H1 (cell line): ENCODE results near the gene CCDC30. TPM values are rescaled to one million over a fixed set of nuclear protein-coding genes. Genes with fewer than 3 reads are reported as not detected.

Source experiments
- CTCF ChIA-PET: fragments of 300-600 bp; sonication (Branson Sonifier 250); formaldehyde crosslinking; loops from one replicate; lab custom pipeline; 2021; ENCODE audit not compliant: partially characterized antibody; lab: Charles Lee
- POLR2A ChIA-PET: fragments of 300-600 bp; sonication (Branson Sonifier 250); formaldehyde crosslinking; loops from one replicate; lab custom pipeline; 2021; ENCODE audit warnings: inconsistent platforms; ENCODE audit not compliant: partially characterized antibody; lab: Charles Lee
- DNase-seq, 2 experiments: peaks; one replicate each; pipeline versions ENCODE4 v3.0.0 to v3.0.0-alpha.2; 2010 to 2022; ENCODE audit warnings: low spot score in 2 of 2, low read depth in 1 of 2, mixed read lengths in 1 of 2
- FAIRE-seq: peaks from 2 replicates; lab custom pipeline; 2011; peaks lifted over from hg19 to GRCh38; lab: Jason Lieb, UNC
- H2AFZ ChIP-seq: 2 replicates; pipeline ENCODE4 v1.8.1; 2012; ENCODE audit warnings: low read length, inconsistent platforms
- H2AK5ac ChIP-seq: 2 replicates; pipeline ENCODE4 v1.6.1; 2013; ENCODE audit warnings: low read depth, low read length
- H2BK120ac ChIP-seq: replicated peaks from 2 replicates; pipeline ENCODE3; 2013; ENCODE audit warnings: low read depth, low read length, inconsistent platforms
- H2BK12ac ChIP-seq: 2 replicates; pipeline ENCODE4 v1.6.1; 2013; ENCODE audit warnings: low read depth, low read length
- H2BK15ac ChIP-seq: 2 replicates; pipeline ENCODE4 v1.6.1; 2013; ENCODE audit warnings: low read length
- H2BK20ac ChIP-seq: 2 replicates; pipeline ENCODE4 v1.6.1; 2013; ENCODE audit warnings: low read length
- H2BK5ac ChIP-seq: 2 replicates; pipeline ENCODE4 v1.6.1; 2013; ENCODE audit warnings: low read depth, low read length
- H3K14ac ChIP-seq: 2 replicates; pipeline ENCODE4 v1.6.1; 2013; ENCODE audit warnings: inconsistent platforms; ENCODE audit not compliant: insufficient read length
- H3K18ac ChIP-seq: 2 replicates; pipeline ENCODE4 v1.6.1; 2013; ENCODE audit warnings: low read length; ENCODE audit errors: extremely low read depth
- H3K23ac ChIP-seq: 2 replicates; pipeline ENCODE4 v1.6.1; 2013; ENCODE audit warnings: inconsistent platforms; ENCODE audit not compliant: insufficient read length
- H3K23me2 ChIP-seq: 2 replicates; pipeline ENCODE4 v1.6.1; 2013; ENCODE audit warnings: low read depth, low read length
- H3K27ac ChIP-seq: 2 replicates; pipeline ENCODE4 v1.6.1; 2011; ENCODE audit warnings: low read depth, low read length, inconsistent platforms
- H3K27me3 ChIP-seq, 4 experiments: replicated peaks in 1 of 4; 1 replicate in 1 of 4; 2 replicates in 3 of 4; pipeline versions ENCODE4 v1.6.1 to v1.8.1; 2011 to 2013; ENCODE audit warnings: low read length in 3 of 4, mild to moderate bottlenecking in 3 of 4, inconsistent platforms in 2 of 4, mixed read lengths in 2 of 4, moderate library complexity in 1 of 4; ENCODE audit not compliant: control insufficient read depth in 3 of 4, insufficient read depth in 3 of 4; ENCODE audit errors: extremely low read depth in 1 of 4
- H3K36me3 ChIP-seq, 4 experiments: 2 replicates each; pipeline versions ENCODE4 v1.6.1 to v1.8.1; 2011 to 2013; ENCODE audit warnings: mild to moderate bottlenecking in 4 of 4, low read length in 3 of 4, moderate library complexity in 2 of 4, control low read depth in 1 of 4, inconsistent platforms in 1 of 4; ENCODE audit not compliant: insufficient read depth in 4 of 4, control insufficient read depth in 2 of 4
- H3K4ac ChIP-seq: replicated peaks from 2 replicates; pipeline ENCODE3; 2013; ENCODE audit warnings: low read length, low read depth, mixed read lengths, inconsistent platforms; ENCODE audit not compliant: insufficient read length
- H3K4me1 ChIP-seq, 4 experiments: replicated peaks in 1 of 4; 1 replicate in 1 of 4; 2 replicates in 3 of 4; pipeline versions ENCODE4 v1.6.1 to v1.8.1; 2011 to 2013; ENCODE audit warnings: low read length in 3 of 4, inconsistent platforms in 2 of 4, mixed read lengths in 1 of 4; ENCODE audit not compliant: insufficient read depth in 4 of 4, control insufficient read depth in 3 of 4
- H3K4me2 ChIP-seq, 2 experiments: 2 replicates each; pipeline versions ENCODE4 v1.6.1 to v1.8.1; 2011 to 2013; ENCODE audit warnings: low read depth in 2 of 2, low read length in 2 of 2, control low read depth in 1 of 2, inconsistent platforms in 1 of 2, mild to moderate bottlenecking in 1 of 2; ENCODE audit not compliant: insufficient read depth in 1 of 2
- H3K4me3 ChIP-seq, 4 experiments: fragments of 200-600, 300-600 bp in 1 of 4; sonication (generic), shearing (Covaris generic), sonication (Bioruptor Twin) in 1 of 4; 2 replicates each; pipeline versions ENCODE4 v1.5.1 to v1.8.1; 2011 to 2016; ENCODE audit warnings: low read length in 4 of 4, low read depth in 3 of 4, control low read depth in 2 of 4, inconsistent platforms in 2 of 4, mild to moderate bottlenecking in 2 of 4, mixed read lengths in 1 of 4, moderate library complexity in 1 of 4; ENCODE audit not compliant: insufficient read depth in 2 of 4; ENCODE audit errors: extremely low read depth in 1 of 4
- H3K56ac ChIP-seq: replicated peaks from 2 replicates; pipeline ENCODE3; 2013; ENCODE audit warnings: low read depth, mild to moderate bottlenecking, mixed read lengths, low read length, inconsistent platforms; ENCODE audit not compliant: insufficient read length
- H3K79me1 ChIP-seq: 2 replicates; pipeline ENCODE4 v1.6.1; 2013; ENCODE audit warnings: low read depth, low read length, control low read depth
- H3K79me2 ChIP-seq, 2 experiments: 2 replicates each; pipeline versions ENCODE4 v1.6.1 to v1.8.1; 2012 to 2013; ENCODE audit warnings: low read length in 2 of 2, mild to moderate bottlenecking in 2 of 2, inconsistent platforms in 1 of 2; ENCODE audit not compliant: insufficient read depth in 2 of 2, control insufficient read depth in 1 of 2
- H3K9ac ChIP-seq, 4 experiments: replicated peaks in 1 of 4; 1 replicate in 1 of 4; 2 replicates in 3 of 4; pipeline versions ENCODE4 v1.6.1 to v1.8.1; 2011 to 2013; ENCODE audit warnings: low read depth in 3 of 4, low read length in 3 of 4, control low read depth in 2 of 4, mild to moderate bottlenecking in 2 of 4, moderate library complexity in 2 of 4, inconsistent platforms in 1 of 4; ENCODE audit errors: extremely low read depth in 1 of 4
- H3K9me3 ChIP-seq, 2 experiments: 2 replicates each; pipeline versions ENCODE4 v1.6.1 to v1.8.1; 2012 to 2013; ENCODE audit warnings: mild to moderate bottlenecking in 2 of 2, moderate library complexity in 2 of 2, control low read depth in 1 of 2, inconsistent platforms in 1 of 2, low read depth in 1 of 2, low read length in 1 of 2, mixed read lengths in 1 of 2; ENCODE audit not compliant: insufficient read depth in 2 of 2
- H4K20me1 ChIP-seq, 2 experiments: replicated peaks in 1 of 2; 2 replicates each; pipeline versions ENCODE3 to v1.8.1; 2011 to 2013; ENCODE audit warnings: inconsistent platforms in 2 of 2, low read length in 2 of 2, mild to moderate bottlenecking in 1 of 2; ENCODE audit not compliant: insufficient read depth in 2 of 2, control insufficient read depth in 1 of 2
- H4K5ac ChIP-seq: 2 replicates; pipeline ENCODE4 v1.6.1; 2013; ENCODE audit warnings: low read length, low read depth, mixed read lengths, inconsistent platforms; ENCODE audit not compliant: insufficient read length
- H4K8ac ChIP-seq: 2 replicates; pipeline ENCODE4 v1.8.0; 2013; ENCODE audit warnings: mild to moderate bottlenecking, moderate library complexity, low read length, inconsistent platforms; ENCODE audit not compliant: insufficient read depth; ENCODE audit errors: extremely low read depth
- H4K91ac ChIP-seq: replicated peaks from 2 replicates; pipeline ENCODE3; 2013; ENCODE audit warnings: low read length, mixed read lengths, inconsistent platforms; ENCODE audit not compliant: insufficient read length
- CEBPB ChIP-seq: IDR thresholded peaks from 2 replicates; pipeline ENCODE4 v1.6.1; 2012; ENCODE audit warnings: low read depth, low read length
- EGR1 ChIP-seq: IDR thresholded peaks from 2 replicates; pipeline ENCODE4 v1.6.1; 2011; ENCODE audit warnings: low read depth, low read length, borderline replicate concordance
- EP300 ChIP-seq, 2 experiments: IDR thresholded peaks; 1 replicate in 1 of 2; 2 replicates in 1 of 2; pipeline ENCODE4 v1.6.1; 2011 to 2012; ENCODE audit warnings: low read depth in 2 of 2, low read length in 2 of 2, mild to moderate bottlenecking in 2 of 2, borderline replicate concordance in 1 of 2, inconsistent platforms in 1 of 2, moderate library complexity in 1 of 2
- GABPA ChIP-seq: IDR thresholded peaks from 2 replicates; pipeline ENCODE4 v1.6.1; 2011; ENCODE audit warnings: mild to moderate bottlenecking, low read length, moderate library complexity, borderline replicate concordance; ENCODE audit not compliant: insufficient read depth
- JUND ChIP-seq: IDR thresholded peaks from 2 replicates; pipeline ENCODE4 v1.6.1; 2011; ENCODE audit warnings: mild to moderate bottlenecking, improper control_type of control experiment, low read length
- POLR2AphosphoS5 ChIP-seq: IDR thresholded peaks from 2 replicates; pipeline ENCODE4 v1.6.1; 2011; ENCODE audit warnings: low read depth, low read length
- SAP30 ChIP-seq: fragments of 300-600 bp; sonication (generic); IDR thresholded peaks from 2 replicates; pipeline ENCODE4 v1.7.1; 2012; ENCODE audit warnings: low read length, moderate library complexity, mild to moderate bottlenecking, inconsistent platforms; ENCODE audit not compliant: insufficient read depth, insufficient replicate concordance
- SIN3A ChIP-seq, 2 experiments: IDR thresholded peaks in 1 of 2; conservative IDR thresholded peaks in 1 of 2; 2 replicates each; pipeline ENCODE4 v1.6.1; 2011 to 2012; ENCODE audit warnings: low read length in 2 of 2, improper control_type of control experiment in 1 of 2, low read depth in 1 of 2, mild to moderate bottlenecking in 1 of 2
- SP4 ChIP-seq: IDR thresholded peaks from 2 replicates; pipeline ENCODE4 v1.6.1; 2012; ENCODE audit warnings: low read length, inconsistent platforms
- TCF12 ChIP-seq: IDR thresholded peaks from 2 replicates; pipeline ENCODE4 v1.6.1; 2011; ENCODE audit warnings: low read depth, mild to moderate bottlenecking, low read length
- WGBS, 2 experiments: shearing (Covaris generic) in 1 of 2; methylation state at CpG; one replicate each; pipeline versions ENCODE4 v1.1.6 to v1.1.7; 2013 to 2015; ENCODE audit warnings: low lambda C conversion rate in 2 of 2, mixed read lengths in 2 of 2, inconsistent platforms in 1 of 2, low coverage in 1 of 2, missing lambda C conversion rate in 1 of 2; ENCODE audit not compliant: insufficient replicate concordance in 2 of 2, insufficient coverage in 1 of 2, insufficient read length in 1 of 2; ENCODE audit errors: extremely low coverage in 1 of 2, missing lambda C conversion rate in 1 of 2; 5-methylcytosine and 5-hydroxymethylcytosine counted together
- polyA plus RNA-seq, 7 experiments: library from polyadenylated mRNA; depleted of rRNA in 3 of 7; stranded (reverse) in 5 of 7; unstranded in 2 of 7; fragments of >200 nt in 5 of 7; fragments of 200-250 nt in 2 of 7; gene quantifications; 1 replicate in 5 of 7; 2 replicates in 1 of 7; 4 replicates in 1 of 7; pipeline versions ENCODE4 v1.2.1 to v1.2.3, GENCODE V29; 2011 to 2013; ENCODE audit warnings: missing spikeins in 2 of 7, mixed read lengths in 2 of 7
- total RNA-seq: library from RNA; stranded (reverse); fragmentation: NEBNext Ultra II Directional; extraction: Animal tissue kit (Norgen Biotek cat#: 25700); gene quantifications from 2 replicates; pipeline ENCODE4 v1.2.1, GENCODE V29; 2021

CCDC30 gene
- total and polyA plus RNA-seq, 2 of the 8 experiments (the other 6 are each of a cell fraction or from before 2014, with no cell fraction given): 0.60 to 1.8 TPM

GRCh38 chr1:42690477-42691156 is 227.5 kb downstream of the CCDC30 start:
- H3K36me3 ChIP-seq: peaks cover 2 to 50% (median 15%) of the 10 kb centered on the region in 4 experiments; a peak in 5 of 8 replicates
- peak overlapping the region in 1 of 2 experiments; percentile 33; a peak in 1 of 4 replicates for H3K4me2 ChIP-seq
- POLR2A ChIA-PET: interaction anchor here (0.5 to 4.2 kb wide), 12 partner anchors 9 to 83 kb away, joined by 3 to 94 read pairs (median 3); partner anchors contain the start of genes C1orf50, P3H1 and YBX1
- H3K4me3 ChIP-seq: no peak overlapping the region
- no peaks in the 10 kb centered on the region for H3K9me3 ChIP-seq
- no peak overlapping the region for H3K18ac ChIP-seq
- H3K9ac ChIP-seq: no peak overlapping the region
- H3K79me2 ChIP-seq: peaks cover 81 to 100% of the 10 kb centered on the region in 2 experiments
- no peak overlapping the region for H4K91ac ChIP-seq
- H4K8ac ChIP-seq: no peak overlapping the region
- H2BK15ac ChIP-seq: no peak overlapping the region
- DNase-seq (no peak), FAIRE-seq (no peak)
- no peaks in the 10 kb centered on the region; the same call in none of the 2 replicates for H3K79me1 ChIP-seq
- H2BK20ac ChIP-seq: no peak overlapping the region
- no peak overlapping the region for H2BK12ac ChIP-seq
- H3K23ac ChIP-seq: no peak overlapping the region
- WGBS, 2 experiments: 88% methylated on average over 1 of the region's 1 CpG; no CpG with 5 or more reads in 1 of the 2 experiments
- H2AK5ac ChIP-seq: no peak overlapping the region
- H2BK120ac ChIP-seq: no peak overlapping the region
- no peak overlapping the region for H3K27ac ChIP-seq
- no peak for TF ChIP-seq SP4
- TF ChIP-seq CEBPB: no peak
- TF ChIP-seq EP300 (IDR thresholded peaks at IDR 0.05; ENCODE audit: borderline replicate concordance in 1 of 2, low read depth in 2 of 2, low read length in 2 of 2): no peak
- TF ChIP-seq JUND: no peak
- TF ChIP-seq SIN3A (conservative IDR thresholded peaks at IDR 0.05 in 1 of 2, IDR thresholded peaks at IDR 0.05 in 1 of 2; ENCODE audit: low read depth in 1 of 2, low read length in 2 of 2): no peak
- no peak for TF ChIP-seq GABPA
- no peak for TF ChIP-seq TCF12
- TF ChIP-seq POLR2AphosphoS5: no peak
- no peak for TF ChIP-seq SAP30
- TF ChIP-seq EGR1: no peak
- no peak overlapping the region for H3K14ac ChIP-seq
- H3K27me3 ChIP-seq: no peaks in the 10 kb centered on the region
- no peak overlapping the region for H2AFZ ChIP-seq
- no peak overlapping the region for H3K56ac ChIP-seq
- H3K4me1 ChIP-seq: peaks cover 0 to 9% (median 5%) of the 10 kb centered on the region in 4 experiments; a peak in 4 of 7 replicates
- CTCF ChIA-PET: interaction anchor here (1.0 to 2.0 kb wide), 7 partner anchors 12 to 353 kb away, joined by 3 to 6 read pairs (median 4); no protein-coding TSS in a partner anchor
- H3K23me2 ChIP-seq: no peaks in the 10 kb centered on the region; the same call in 1 of the 2 replicates
- no peak overlapping the region for H2BK5ac ChIP-seq
- H3K4ac ChIP-seq: no peak overlapping the region
- H4K20me1 ChIP-seq: peaks cover 45 to 67% of the 10 kb centered on the region in 2 experiments
- H4K5ac ChIP-seq: no peak overlapping the region
